ENCODE data around the gene MYL6. TPM values are rescaled to one million over a fixed set of nuclear protein-coding genes. Genes with fewer than 3 reads are reported as not detected.

MYL6 gene
- total RNA-seq, 1 experiment from 2014 or later: 4,832 TPM

DNA sequence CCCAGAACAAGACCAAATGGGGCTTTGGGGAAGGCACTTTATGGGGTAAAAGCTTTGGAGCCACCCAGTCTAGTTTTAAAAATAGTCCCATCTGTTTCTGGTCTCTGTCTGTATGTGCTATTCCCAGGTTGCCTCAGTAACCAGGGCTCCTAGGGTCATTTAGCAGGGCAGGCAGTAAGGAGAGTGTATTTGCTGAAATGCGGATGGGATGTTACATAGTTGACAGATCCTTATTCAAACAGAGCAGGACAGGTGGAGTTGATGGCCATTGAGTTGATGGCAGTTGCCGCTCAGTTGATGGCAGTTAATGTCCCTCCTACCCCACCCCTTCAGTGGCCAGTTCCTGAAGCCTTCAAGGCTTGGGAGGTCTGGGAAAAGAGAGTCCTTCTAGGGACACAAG, 35.5 kb upstream of the MYL6 start:
- H3K4me3 ChIP-seq: no peak overlapping the region
- H3K27ac ChIP-seq: no peak overlapping the region
- H3K9me3 ChIP-seq (replicated peaks): no peaks in the 10 kb centered on the region
- H3K4me1 ChIP-seq (replicated peaks): peaks cover 37% of the 10 kb centered on the region
- DNase-seq (ENCODE audit: low read depth in 1 of 2, low spot score in 2 of 2): no peak
- H3K27me3 ChIP-seq (replicated peaks): no peaks in the 10 kb centered on the region
- H3K36me3 ChIP-seq: peaks cover 21% of the 10 kb centered on the region

DNA sequence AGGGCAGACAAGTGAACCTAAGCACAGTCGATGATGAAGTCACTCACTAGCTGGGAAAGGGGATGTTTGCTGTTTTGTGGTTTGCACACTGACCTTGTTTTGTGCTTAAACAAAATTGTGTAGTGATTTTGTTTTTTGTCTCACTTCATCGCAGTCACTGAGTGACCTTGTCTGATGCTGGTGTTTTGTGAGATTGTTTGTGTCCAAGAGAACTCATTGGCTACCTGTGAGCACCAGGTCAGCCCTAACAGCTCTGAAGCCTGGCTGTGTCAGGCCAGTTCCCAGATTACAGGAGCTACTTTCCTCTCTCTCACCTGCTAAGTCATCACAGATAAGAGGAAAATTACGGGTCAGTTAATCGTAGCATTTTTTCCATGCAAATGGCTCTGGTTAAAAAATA, 34.0 kb upstream of the MYL6 start:
- no peaks in the 10 kb centered on the region for H3K9me3 ChIP-seq (replicated peaks)
- peaks cover 19% of the 10 kb centered on the region for H3K36me3 ChIP-seq
- DNase-seq (ENCODE audit: low read depth in 1 of 2, low spot score in 2 of 2): no peak
- H3K4me1 ChIP-seq (replicated peaks): peaks cover 28% of the 10 kb centered on the region
- H3K27me3 ChIP-seq (replicated peaks): no peaks in the 10 kb centered on the region
- no peak overlapping the region for H3K4me3 ChIP-seq
- H3K27ac ChIP-seq: no peak overlapping the region

DNA sequence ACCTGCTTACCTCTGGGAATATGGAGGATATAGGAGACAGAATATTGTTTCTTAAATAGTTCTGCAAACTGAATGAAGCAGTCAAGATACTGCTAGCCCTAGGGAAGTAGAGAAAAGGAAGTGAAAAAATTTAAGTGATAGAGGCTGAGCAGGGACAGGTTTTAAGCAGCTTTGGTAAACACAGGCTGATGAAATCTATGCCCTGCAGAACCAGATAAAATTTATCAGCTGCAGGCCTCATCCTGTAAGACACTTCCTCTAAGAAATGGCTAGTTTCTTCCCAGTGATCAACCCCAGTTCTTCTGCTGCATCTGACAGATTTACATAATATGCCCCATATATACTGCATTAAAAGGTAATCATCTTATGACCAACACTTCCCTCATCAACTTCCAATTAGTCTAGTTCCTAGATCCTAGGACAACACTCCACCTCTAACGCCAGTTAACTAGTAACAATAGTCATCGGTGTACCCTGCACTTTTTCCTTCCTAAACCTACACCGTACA, 31.4 kb upstream of the MYL6 start:
- DNase-seq (ENCODE audit: low read depth in 1 of 2, low spot score in 2 of 2): no peak
- Histone ChIP-seq H3K9me3 (replicated peaks) (no peaks in the 10 kb centered on the region), H3K27me3 (replicated peaks) (no peaks in the 10 kb centered on the region), H3K27ac (peak overlapping the region; percentile 54; the same call in 1 of the 2 replicates), H3K36me3 (peaks cover 23% of the 10 kb centered on the region), H3K4me3 (no peak overlapping the region), H3K4me1 (replicated peaks) (peaks cover 19% of the 10 kb centered on the region)

GRCh38 chr12:56127485-56127887, 30.7 kb upstream of the MYL6 start:
- Histone ChIP-seq H3K4me3 (peak overlapping the region; percentile 53), H3K9me3 (replicated peaks) (no peaks in the 10 kb centered on the region), H3K4me1 (replicated peaks) (peaks cover 19% of the 10 kb centered on the region), H3K36me3 (peaks cover 30% of the 10 kb centered on the region), H3K27ac (peak overlapping the region; percentile 54), H3K27me3 (replicated peaks) (no peaks in the 10 kb centered on the region)
- no peak for DNase-seq (ENCODE audit: low read depth in 1 of 2, low spot score in 2 of 2)

- DNase-seq (ENCODE audit: low read depth in 1 of 2, low spot score in 2 of 2): peak; percentile 99
- peaks cover 36% of the 10 kb centered on the region for H3K36me3 ChIP-seq
- peaks cover 19% of the 10 kb centered on the region for H3K4me1 ChIP-seq (replicated peaks)
- peak within 1 kb of the TSS; percentile 53 for H3K4me3 ChIP-seq
- no peaks in the 10 kb centered on the region for H3K27me3 ChIP-seq (replicated peaks)
- peak within 1 kb of the TSS; percentile 54 for H3K27ac ChIP-seq
- no peaks in the 10 kb centered on the region for H3K9me3 ChIP-seq (replicated peaks)
Measured at GRCh38 chr12:56127888-56128669, 30.1 kb upstream of the MYL6 start, which contains the start of gene ESYT1. Gene ESYT1, plus strand, starts transcription at chr12:56128267. Its CDS starts 53 bp downstream, at chr12:56128320.

DNA sequence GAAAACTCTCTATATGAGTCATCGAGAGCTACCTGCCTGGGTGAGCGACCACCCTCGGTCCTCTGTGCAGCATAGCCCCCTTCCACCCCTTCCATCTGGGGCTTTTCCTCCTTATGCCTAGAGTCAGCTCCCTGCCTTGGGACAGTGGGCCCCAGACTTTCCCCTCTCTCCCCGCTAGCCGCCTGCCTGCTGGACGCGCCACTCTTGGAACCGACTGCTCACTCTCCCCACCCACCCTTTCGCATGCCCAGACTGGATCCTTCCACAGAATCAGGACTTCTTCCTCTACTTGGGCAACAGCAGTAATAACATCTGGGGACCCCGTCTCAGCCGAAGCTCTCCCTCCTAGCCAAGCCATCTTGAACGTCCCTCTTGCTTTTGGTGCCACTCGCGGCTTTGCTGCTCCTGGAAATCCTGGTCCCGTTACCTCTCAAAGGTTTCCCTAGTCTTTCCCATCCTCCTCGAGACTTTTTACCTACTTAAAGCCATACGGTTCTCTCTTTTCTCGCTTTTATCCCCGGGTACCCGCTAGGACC, 29.4 kb upstream of the MYL6 start:
- Histone ChIP-seq H3K4me1 (replicated peaks) (peaks cover 19% of the 10 kb centered on the region), H3K4me3 (peak overlapping the region; percentile 53)
- peak in 1 of 2 experiments; percentile 58 for DNase-seq (ENCODE audit: low read depth in 1 of 2, low spot score in 2 of 2)

GRCh38 chr12:56129206-56129941, 28.8 kb upstream of the MYL6 start:
- DNase-seq (ENCODE audit: low read depth in 1 of 2, low spot score in 2 of 2): peak; percentile 62 to 72

More for the DNA sequence above, 29.4 kb upstream of the MYL6 start:
- no peak overlapping the region; the same call in 1 of the 2 replicates for H3K27ac ChIP-seq
- no peaks in the 10 kb centered on the region for H3K9me3 ChIP-seq (replicated peaks)
- no peaks in the 10 kb centered on the region for H3K27me3 ChIP-seq (replicated peaks)
- H3K36me3 ChIP-seq: peaks cover 43% of the 10 kb centered on the region

GRCh38 chr12:56129942-56130495, 28.1 kb upstream of the MYL6 start:
- peaks cover 54% of the 10 kb centered on the region for H3K36me3 ChIP-seq
- H3K9me3 ChIP-seq (replicated peaks): no peaks in the 10 kb centered on the region
- H3K4me3 ChIP-seq: no peak overlapping the region
- H3K27me3 ChIP-seq (replicated peaks): no peaks in the 10 kb centered on the region
- DNase-seq (ENCODE audit: low read depth in 1 of 2, low spot score in 2 of 2): no peak
- H3K4me1 ChIP-seq (replicated peaks): peaks cover 19% of the 10 kb centered on the region
- no peak overlapping the region for H3K27ac ChIP-seq

More at GRCh38 chr12:56129206-56129941, 28.8 kb upstream of the MYL6 start:
- Histone ChIP-seq H3K27ac (no peak overlapping the region), H3K27me3 (replicated peaks) (no peaks in the 10 kb centered on the region), H3K4me3 (peak overlapping the region; percentile 53), H3K4me1 (replicated peaks) (peaks cover 19% of the 10 kb centered on the region), H3K9me3 (replicated peaks) (no peaks in the 10 kb centered on the region), H3K36me3 (peaks cover 49% of the 10 kb centered on the region)

GRCh38 chr12:56130876-56131275, 27.3 kb upstream of the MYL6 start:
- H3K27ac ChIP-seq: no peak overlapping the region
- H3K4me1 ChIP-seq (replicated peaks): peaks cover 17% of the 10 kb centered on the region
- no peak overlapping the region for H3K4me3 ChIP-seq
- no peak for DNase-seq (ENCODE audit: low read depth in 1 of 2, low spot score in 2 of 2)
- H3K36me3 ChIP-seq: peaks cover 61% of the 10 kb centered on the region
- H3K9me3 ChIP-seq (replicated peaks): no peaks in the 10 kb centered on the region
- no peaks in the 10 kb centered on the region for H3K27me3 ChIP-seq (replicated peaks)

DNA sequence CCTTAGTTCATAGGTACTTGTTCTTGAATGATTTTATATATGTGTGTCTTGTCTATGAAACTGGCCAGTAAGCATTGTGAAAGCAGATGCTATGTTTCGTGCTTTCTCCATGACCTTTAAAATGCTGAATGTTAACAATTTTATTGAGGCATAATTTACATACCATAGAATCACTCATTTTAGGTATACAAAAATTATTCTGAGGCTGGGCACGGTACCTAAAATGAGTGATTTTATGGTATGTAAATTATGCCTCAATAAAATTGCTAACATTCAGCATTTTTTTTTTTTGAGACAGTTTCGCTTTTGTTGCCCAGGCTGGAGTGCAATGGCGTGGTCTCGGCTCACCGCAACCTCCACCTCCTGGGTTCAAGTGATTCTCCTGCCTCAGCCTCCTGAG, 23.3 kb upstream of the MYL6 start:
- Histone ChIP-seq H3K27ac (no peak overlapping the region), H3K36me3 (peaks cover 94% of the 10 kb centered on the region), H3K27me3 (replicated peaks) (no peaks in the 10 kb centered on the region), H3K4me3 (no peak overlapping the region), H3K9me3 (replicated peaks) (no peaks in the 10 kb centered on the region), H3K4me1 (replicated peaks) (no peaks in the 10 kb centered on the region; the same call in 1 of the 2 replicates)
- DNase-seq (ENCODE audit: low read depth in 1 of 2, low spot score in 2 of 2): no peak

- DNase-seq (ENCODE audit: low read depth in 1 of 2, low spot score in 2 of 2): no peak
- peaks cover 91% of the 10 kb centered on the region for H3K36me3 ChIP-seq
- no peaks in the 10 kb centered on the region for H3K9me3 ChIP-seq (replicated peaks)
- H3K4me1 ChIP-seq (replicated peaks): no peaks in the 10 kb centered on the region
- H3K4me3 ChIP-seq: no peak overlapping the region
- H3K27ac ChIP-seq: no peak overlapping the region
- no peaks in the 10 kb centered on the region for H3K27me3 ChIP-seq (replicated peaks)
Measured at GRCh38 chr12:56137853-56138571, 20.1 kb upstream of the MYL6 start.

DNA sequence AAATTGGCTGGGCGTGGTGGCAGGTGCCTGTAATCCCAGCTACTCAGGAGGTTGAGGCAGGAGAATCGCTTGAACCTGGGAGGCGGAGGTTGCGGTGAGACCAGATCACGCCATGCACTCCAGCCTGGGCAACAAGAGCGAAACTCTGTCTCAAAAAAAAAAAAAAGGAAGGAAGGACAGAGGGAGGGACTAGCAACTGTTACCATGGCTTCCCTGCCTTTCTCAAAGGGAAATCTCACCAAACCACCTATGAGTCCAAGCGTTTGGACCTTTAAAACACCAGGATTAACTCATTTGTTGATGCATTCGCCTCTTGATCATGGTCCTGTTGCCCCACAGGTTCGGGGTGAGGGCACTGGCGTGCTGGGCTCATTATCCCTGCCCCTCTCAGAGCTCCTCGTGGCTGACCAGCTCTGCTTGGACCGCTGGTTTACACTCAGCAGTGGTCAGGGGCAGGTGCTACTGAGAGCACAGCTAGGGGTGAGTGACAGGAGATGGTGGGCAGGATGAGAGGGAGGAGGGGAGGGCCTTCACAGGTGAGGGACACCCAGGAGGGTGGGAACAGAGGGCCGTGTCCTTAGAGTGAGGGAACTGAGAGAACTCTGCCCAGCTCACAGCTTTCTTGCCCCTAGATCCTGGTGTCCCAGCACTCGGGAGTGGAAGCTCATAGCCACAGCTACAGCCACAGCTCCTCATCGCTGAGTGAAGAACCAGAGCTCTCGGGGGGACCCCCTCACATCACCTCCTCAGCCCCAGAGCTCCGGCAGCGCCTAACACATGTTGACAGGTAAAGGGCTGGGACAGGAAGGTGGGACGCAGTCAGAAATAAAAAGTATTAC, 16.0 kb upstream of the MYL6 start:
- no peak overlapping the region for H3K4me3 ChIP-seq
- H3K27me3 ChIP-seq (replicated peaks): no peaks in the 10 kb centered on the region
- no peak overlapping the region for H3K27ac ChIP-seq
- H3K36me3 ChIP-seq: peaks cover 78% of the 10 kb centered on the region
- H3K4me1 ChIP-seq (replicated peaks): no peaks in the 10 kb centered on the region
- DNase-seq (ENCODE audit: low read depth in 1 of 2, low spot score in 2 of 2): no peak
- no peaks in the 10 kb centered on the region for H3K9me3 ChIP-seq (replicated peaks)

Data from SJSA1 (cell line).